Spleen (tissue), 11 donors: ENCODE measurements around the gene KATNAL1. TPM values are rescaled to one million over a fixed set of nuclear protein-coding genes. Genes with fewer than 3 reads are reported as not detected.

Source experiments
- DNase-seq: peaks from one replicate; pipeline ENCODE4 v3.0.0-alpha.2; 2020
- H3K27ac ChIP-seq, 8 donors: fragments of 200-600 bp; sonication (generic) in 7 of 8; 1 replicate in 4 of 8; 2 replicates in 4 of 8; pipeline versions ENCODE4 v1.5.0 to v1.8.0; 2016 to 2021; ENCODE audit warnings: inconsistent platforms in 4 of 8, mild to moderate bottlenecking in 4 of 8, moderate library complexity in 1 of 8
- H3K27me3 ChIP-seq, 7 donors: fragments of 200-600 bp; sonication (generic) in 6 of 7; replicated peaks in 1 of 7; 1 replicate in 4 of 7; 2 replicates in 3 of 7; pipeline versions ENCODE4 v1.5.0 to v1.8.0; 2016 to 2021; ENCODE audit warnings: inconsistent platforms in 3 of 7, mild to moderate bottlenecking in 1 of 7
- H3K36me3 ChIP-seq, 6 donors: fragments of 200-600 bp; sonication (generic) in 5 of 6; 1 replicate in 4 of 6; 2 replicates in 2 of 6; pipeline versions ENCODE4 v1.5.0 to v1.8.0; 2016 to 2021; ENCODE audit warnings: inconsistent platforms in 2 of 6
- H3K4me1 ChIP-seq, 6 donors: fragments of 200-600 bp; sonication (generic) in 5 of 6; 1 replicate in 3 of 6; 2 replicates in 3 of 6; pipeline versions ENCODE4 v1.5.0 to v1.8.0; 2016 to 2021; ENCODE audit warnings: inconsistent platforms in 3 of 6
- H3K4me3 ChIP-seq, 8 donors: fragments of 200-600 bp; sonication (generic) in 7 of 8; 1 replicate in 4 of 8; 2 replicates in 4 of 8; pipeline versions ENCODE4 v1.5.0 to v1.8.0; 2016 to 2021; ENCODE audit warnings: inconsistent platforms in 4 of 8, mild to moderate bottlenecking in 4 of 8, moderate library complexity in 2 of 8
- H3K9me3 ChIP-seq, 8 donors: fragments of 200-600 bp; sonication (generic) in 7 of 8; 1 replicate in 4 of 8; 2 replicates in 4 of 8; pipeline versions ENCODE4 v1.5.0 to v1.8.0; 2016 to 2021; ENCODE audit warnings: inconsistent platforms in 4 of 8
- CTCF ChIP-seq, 11 experiments: fragments of 200-600 bp in 7 of 11; fragments of 450-650 bp in 4 of 11; sonication (generic) in 4 of 11; IDR thresholded peaks in 8 of 11; conservative IDR thresholded peaks in 3 of 11; 1 replicate in 7 of 11; 2 replicates in 4 of 11; pipeline versions ENCODE4 v1.4.0 to v1.8.0; 2016 to 2021; ENCODE audit warnings: antibody characterized with exemption in 11 of 11, inconsistent platforms in 4 of 11, mild to moderate bottlenecking in 1 of 11
- POLR2A ChIP-seq, 3 donors: fragments of 450-650 bp; IDR thresholded peaks; one replicate each; pipeline ENCODE4 v1.5.1; 2017; ENCODE audit warnings: antibody characterized with exemption in 3 of 3, mild to moderate bottlenecking in 1 of 3
- POLR2AphosphoS5 ChIP-seq, 3 donors: sonication (generic); formaldehyde crosslinking; IDR thresholded peaks; one replicate each; pipeline ENCODE4 v1.5.1; 2017; ENCODE audit warnings: antibody characterized with exemption in 3 of 3
- WGBS, 5 donors: extraction: QIAGEN DNeasy Blood & Tissue Kit in 3 of 5; methylation state at CpG; one replicate each; pipeline versions ENCODE4 v1.1.5 to v1.1.7; 2013 to 2018; 5-methylcytosine and 5-hydroxymethylcytosine counted together
- intact Hi-C: fragments of 100-400 bp; cut with DNase I; formaldehyde crosslinking; loops from one replicate; pipeline ENCODE4 v1.15.0; 2023; ENCODE audit warnings: low total_unique reads
- polyA plus RNA-seq, 3 donors: library from polyadenylated mRNA; stranded (reverse); fragments of 200-250 nt; gene quantifications; one replicate each; pipeline ENCODE4 v1.2.1, GENCODE V29; 2013
- total RNA-seq, 7 donors: library from RNA; depleted of rRNA in 3 of 7; stranded (reverse); fragments of >200 nt in 3 of 7; fragmentation: NEBNext Ultra II Directional in 4 of 7; extraction: Animal tissue kit (Norgen Biotek cat#: 25700) in 4 of 7; gene quantifications; one replicate each; pipeline versions ENCODE4 v1.1.0 to v1.2.1, GENCODE V29; 2016 to 2021
- donor health status: healthy with polysubstance abuse.
- donor health status: DM: no; HTN: no; CAD: no; lungs with moderate emphysema.
- donor health status: DM: no; HTN: no; CAD: no.
- donor health status: Bipolar disorder and iron deficiency.
- donor health status: healthy.
- donor health status: DM: no; HTN: no; CAD: no.
- donor health status: DM: yes; HTN: yes; CAD: no.

The KATNAL1 gene
- total and polyA plus RNA-seq, 10 donors: 0.78 to 17.6 (median 9.5) TPM

- TF ChIP-seq POLR2A (IDR thresholded peaks at IDR 0.05): no peak
- TF ChIP-seq POLR2AphosphoS5 (IDR thresholded peaks at IDR 0.05): no peak
- TF ChIP-seq CTCF (IDR thresholded peaks at IDR 0.05 in 8 of 11, conservative IDR thresholded peaks at IDR 0.05 in 3 of 11): no peak
- Histone ChIP-seq H3K4me1 (peaks cover 0 to 14% (median 2%) of the 10 kb centered on the region in 6 donors), H3K36me3 (no peaks in the 10 kb centered on the region), H3K27me3 (no peaks in the 10 kb centered on the region), H3K9me3 (no peaks in the 10 kb centered on the region), H3K27ac (no peak overlapping the region), H3K4me3 (no peak overlapping the region)
- DNase-seq: no peak
- 75 to 87% (median 85%) methylated on average over 4 of the region's 4 CpGs for WGBS, 5 donors
- intact Hi-C loops: no loop called here
These were observed 11.8 kb upstream of the KATNAL1 start for GRCh38 chr13:30319130-30319529.

GRCh38 chr13:30318026-30318425 lies 10.7 kb upstream of the KATNAL1 start:
- no peak overlapping the region for H3K27ac ChIP-seq
- WGBS, 5 donors: 82 to 96% (median 95%) methylated on average over 1 of the region's 1 CpG
- H3K27me3 ChIP-seq: no peaks in the 10 kb centered on the region

GRCh38 chr13:30314562-30314961 lies 7.2 kb upstream of the KATNAL1 start:
- WGBS, 5 donors: 72 to 89% (median 84%) methylated on average over 2 of the region's 2 CpGs
- Histone ChIP-seq H3K36me3 (no peaks in the 10 kb centered on the region), H3K27ac (no peak overlapping the region), H3K9me3 (no peaks in the 10 kb centered on the region), H3K27me3 (no peaks in the 10 kb centered on the region), H3K4me3 (no peak overlapping the region), H3K4me1 (peaks cover 0 to 41% (median 14%) of the 10 kb centered on the region in 6 donors)
- intact Hi-C loops: no loop called here
- TF ChIP-seq POLR2A (IDR thresholded peaks at IDR 0.05) (no peak), POLR2AphosphoS5 (IDR thresholded peaks at IDR 0.05) (no peak), CTCF (IDR thresholded peaks at IDR 0.05 in 8 of 11, conservative IDR thresholded peaks at IDR 0.05 in 3 of 11) (no peak)
- no peak for DNase-seq

More at GRCh38 chr13:30318026-30318425, 10.7 kb upstream of the KATNAL1 start:
- TF ChIP-seq POLR2AphosphoS5 (IDR thresholded peaks at IDR 0.05) (no peak), POLR2A (IDR thresholded peaks at IDR 0.05) (no peak), CTCF (IDR thresholded peaks at IDR 0.05 in 8 of 11, conservative IDR thresholded peaks at IDR 0.05 in 3 of 11) (no peak)
- H3K36me3 ChIP-seq: no peaks in the 10 kb centered on the region
- peaks cover 0 to 25% (median 10%) of the 10 kb centered on the region in 6 donors for H3K4me1 ChIP-seq
- intact Hi-C loops: no loop called here
- no peaks in the 10 kb centered on the region for H3K9me3 ChIP-seq
- DNase-seq: no peak
- H3K4me3 ChIP-seq: no peak overlapping the region

- 63 to 74% (median 66%) methylated on average over 2 of the region's 2 CpGs for WGBS, 5 donors
- intact Hi-C loops: no loop called here
- DNase-seq: no peak
These were observed 6.7 kb upstream of the KATNAL1 start for GRCh38 chr13:30314069-30314468.

More at GRCh38 chr13:30314069-30314468, 6.7 kb upstream of the KATNAL1 start:
- Histone ChIP-seq H3K27ac (no peak overlapping the region), H3K9me3 (no peaks in the 10 kb centered on the region), H3K4me3 (no peak overlapping the region), H3K27me3 (no peaks in the 10 kb centered on the region), H3K36me3 (no peaks in the 10 kb centered on the region), H3K4me1 (peaks cover 0 to 41% (median 14%) of the 10 kb centered on the region in 6 donors)
- no peak for TF ChIP-seq POLR2AphosphoS5 (IDR thresholded peaks at IDR 0.05)
- no peak for TF ChIP-seq POLR2A (IDR thresholded peaks at IDR 0.05)
- TF ChIP-seq CTCF (IDR thresholded peaks at IDR 0.05 in 8 of 11, conservative IDR thresholded peaks at IDR 0.05 in 3 of 11): no peak
